Measurements from ENCODE around the gene CACNG6. TPM values are rescaled to one million over a fixed set of nuclear protein-coding genes. Genes with fewer than 3 reads are reported as not detected.

Gene CACNG6
- polyA plus RNA-seq, 1 of the 3 experiments (the other 2 are of a cell fraction) = 1.2 TPM

Small RNA genes within 50 kb of the gene (small RNA-seq; reads per million reads assigned to genes)
- gene AC012314.20 = 0 reads per million in 7 experiments

Other genes with a start within 250 kb of the CACNG6 start
- gene NLRP12, start 167.3 kb upstream of the CACNG6 start, polyA plus RNA-seq (2012; rRNA removed) = 0.02 and 0.05 TPM in 2 replicates
- 28.3 and 38.7 TPM in 2 replicates for gene MYADM, start 123.8 kb upstream of the CACNG6 start, polyA plus RNA-seq (2012; rRNA removed)
- 0.08 and 0.26 TPM in 2 replicates for gene PRKCG, start 109.4 kb upstream of the CACNG6 start, polyA plus RNA-seq (2012; rRNA removed)
- 25.7 and 30.7 TPM in 2 replicates for gene CACNG7, start 82.4 kb upstream of the CACNG6 start, polyA plus RNA-seq (2012; rRNA removed)
- 1.1 and 1.3 TPM in 2 replicates for gene CACNG8, start 28.7 kb upstream of the CACNG6 start, polyA plus RNA-seq (2012; rRNA removed)
- 0.10 and 0.24 TPM in 2 replicates for gene VSTM1, start 72.3 kb downstream of the CACNG6 start, polyA plus RNA-seq (2012; rRNA removed)
- gene TARM1, start 89.7 kb downstream of the CACNG6 start, polyA plus RNA-seq (2012; rRNA removed) = not detected in 2 replicates
- gene OSCAR, start 109.2 kb downstream of the CACNG6 start, polyA plus RNA-seq (2012; rRNA removed) = 0.97 and 1.2 TPM in 2 replicates
- 71.5 and 87.0 TPM in 2 replicates for gene NDUFA3, start 111.2 kb downstream of the CACNG6 start, polyA plus RNA-seq (2012; rRNA removed)
- 39.8 and 49.7 TPM in 2 replicates for gene TFPT, start 124.0 kb downstream of the CACNG6 start, polyA plus RNA-seq (2012; rRNA removed)
- gene PRPF31, start 124.1 kb downstream of the CACNG6 start, polyA plus RNA-seq (2012; rRNA removed) = 72.2 and 81.0 TPM in 2 replicates
- gene CNOT3, start 146.1 kb downstream of the CACNG6 start, polyA plus RNA-seq (2012; rRNA removed) = 7.1 and 14.2 TPM in 2 replicates
- 7.7 and 11.4 TPM in 2 replicates for gene LENG1, start 168.1 kb downstream of the CACNG6 start, polyA plus RNA-seq (2012; rRNA removed)
- gene TMC4, start 181.5 kb downstream of the CACNG6 start, polyA plus RNA-seq (2012; rRNA removed) = 2.7 and 2.8 TPM in 2 replicates
- 65.4 and 80.8 TPM in 2 replicates for gene MBOAT7, start 197.9 kb downstream of the CACNG6 start, polyA plus RNA-seq (2012; rRNA removed)
- 82.1 and 84.1 TPM in 2 replicates for gene TSEN34, start 199.7 kb downstream of the CACNG6 start, polyA plus RNA-seq (2012; rRNA removed)
- gene RPS9, start 209.2 kb downstream of the CACNG6 start, polyA plus RNA-seq (2012; rRNA removed) = 3,441 and 3,815 TPM in 2 replicates
- not detected in 2 replicates for gene LILRB3, start 231.4 kb downstream of the CACNG6 start, polyA plus RNA-seq (2012; rRNA removed)

Measured in SK-N-SH (cell line).